ENCODE data around the gene SPACA5. TPM values are rescaled to one million over a fixed set of nuclear protein-coding genes. Genes with fewer than 3 reads are reported as not detected.

The SPACA5 gene
- total RNA-seq, 2 experiments from 2014 or later, result not detected

Other genes starting within 250 kb of the SPACA5 start
- 1 to 10 TPM; 5.4 to 6.3 TPM for gene ZNF81, start 170.1 kb upstream of the SPACA5 start, total RNA-seq
- 1 to 10 TPM; 7.9 to 8.3 TPM for gene ZNF182, start 3.0 kb upstream of the SPACA5 start, total RNA-seq
- 1 to 10 TPM; 1.7 to 1.9 TPM for gene ZNF630, start 64.7 kb downstream of the SPACA5 start, total RNA-seq
- gene SPACA5B, start 123.6 kb downstream of the SPACA5 start, total RNA-seq, result not detected
- gene SSX5, start 189.8 kb downstream of the SPACA5 start, total RNA-seq, result not detected
- not detected for gene SSX1, start 248.4 kb downstream of the SPACA5 start, total RNA-seq